ENCODE measurements around the gene TRIL. TPM values are rescaled to one million over a fixed set of nuclear protein-coding genes. Genes with fewer than 3 reads are reported as not detected.

TRIL gene
- total and polyA plus RNA-seq, 12 donors: 0.59 to 5.9 (median 2.7) TPM

- Histone ChIP-seq H3K9me3 (no peaks in the 10 kb centered on the region), H3K27ac (peak overlapping the region in 4 of 10 donors; percentile 6 to 77 (median 22)), H3K4me1 (peaks cover 0 to 65% (median 57%) of the 10 kb centered on the region in 9 donors), H3K36me3 (no peaks in the 10 kb centered on the region), H3K4me3 (no peak overlapping the region), H3K27me3 (no peaks in the 10 kb centered on the region)
- 90 to 91% methylated on average over 5 of the region's 5 CpGs for WGBS, 2 donors
- no peak for TF ChIP-seq CTCF (IDR thresholded peaks at IDR 0.05)
- DNase-seq: no peak
- intact Hi-C loops (cut with DNase I): loop anchor here in 3 of 10 donors (2.0 to 5.0 kb wide), 3 partner anchors 31 to 49 kb away; no protein-coding TSS in a partner anchor
- no peak for ATAC-seq
Measured at GRCh38 chr7:28988091-28988490, 30.0 kb upstream of the TRIL start.

DNA sequence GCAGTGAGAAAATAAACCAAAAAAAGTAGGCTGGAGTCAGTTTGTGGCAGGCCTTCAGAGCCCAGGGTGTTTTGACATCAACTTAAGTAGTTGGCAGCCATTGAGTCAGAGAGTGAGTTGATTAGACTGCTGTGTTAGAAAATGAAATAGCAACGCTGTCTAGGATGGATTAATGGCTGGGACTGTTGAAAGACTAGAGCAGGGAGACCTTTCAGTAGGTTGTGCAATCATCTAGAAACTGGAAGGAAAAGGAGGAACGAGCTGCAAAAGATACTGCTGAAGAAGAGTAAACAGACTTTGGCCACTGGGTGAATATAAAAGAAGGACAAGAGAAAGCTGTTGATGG, 28.6 kb upstream of the TRIL start:
- H3K9me3 ChIP-seq: no peaks in the 10 kb centered on the region
- H3K27me3 ChIP-seq: no peaks in the 10 kb centered on the region
- H3K4me1 ChIP-seq: peaks cover 0 to 65% (median 57%) of the 10 kb centered on the region in 9 donors
- 18 to 45% methylated on average over 2 of the region's 2 CpGs for WGBS, 2 donors
- ATAC-seq (peak; percentile 55 to 87 (median 71)), DNase-seq (no peak)
- TF ChIP-seq CTCF (IDR thresholded peaks at IDR 0.05): no peak
- no peaks in the 10 kb centered on the region for H3K36me3 ChIP-seq
- intact Hi-C loops (cut with DNase I): loop anchor here in 2 of 10 donors (5.0 kb wide), 2 partner anchors 44 to 51 kb away; no protein-coding TSS in a partner anchor
- no peak overlapping the region for H3K4me3 ChIP-seq
- H3K27ac ChIP-seq: peak overlapping the region in 9 of 10 donors; percentile 10 to 77 (median 45)

DNA sequence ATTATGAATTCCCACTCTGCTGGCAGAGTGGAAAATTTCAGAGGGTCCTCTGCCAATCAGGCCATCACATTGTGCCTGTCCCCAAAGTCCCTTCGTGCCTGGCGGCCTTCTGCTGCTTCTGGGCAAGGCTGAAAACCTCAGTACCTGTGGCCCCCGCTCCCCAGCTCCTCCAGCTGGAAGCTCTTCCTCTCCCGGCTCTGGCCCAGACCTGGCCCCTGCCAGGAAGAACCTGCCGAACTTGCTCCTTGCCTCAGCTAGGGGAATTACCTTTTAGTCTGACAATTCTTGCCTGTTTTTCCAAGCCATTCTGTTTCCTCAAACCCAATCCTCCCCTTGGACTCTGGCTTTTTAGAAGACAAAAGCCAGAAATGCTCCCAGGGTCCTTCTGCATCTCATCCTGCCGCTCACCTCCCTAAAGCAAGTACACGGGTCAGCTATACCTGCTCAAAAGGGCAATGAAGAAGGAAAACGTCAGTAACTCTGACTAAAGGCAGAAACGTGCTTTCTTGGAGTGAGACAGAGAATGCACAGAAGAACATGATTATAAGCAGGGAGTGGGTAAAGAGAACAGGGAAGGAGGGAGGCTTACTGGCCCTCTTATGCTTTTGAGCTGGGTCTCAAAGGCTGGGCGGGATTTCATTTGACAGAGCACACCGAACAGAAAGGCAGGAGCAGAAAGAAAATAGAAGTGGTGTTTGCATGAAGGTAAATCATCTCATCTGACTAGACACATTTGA, 28.1 kb upstream of the TRIL start:
- no peaks in the 10 kb centered on the region for H3K9me3 ChIP-seq
- H3K27ac ChIP-seq: peak overlapping the region in 9 of 10 donors; percentile 10 to 77 (median 56)
- no peak for TF ChIP-seq CTCF (IDR thresholded peaks at IDR 0.05)
- peaks cover 0 to 65% (median 57%) of the 10 kb centered on the region in 9 donors for H3K4me1 ChIP-seq
- H3K4me3 ChIP-seq: no peak overlapping the region
- ATAC-seq (peak in 1 of 8 donors; percentile 2), DNase-seq (no peak)
- no peaks in the 10 kb centered on the region for H3K36me3 ChIP-seq
- intact Hi-C loops (cut with DNase I): loop anchor here in 2 of 10 donors (5.0 kb wide), 2 partner anchors 44 to 51 kb away; no protein-coding TSS in a partner anchor
- H3K27me3 ChIP-seq: no peaks in the 10 kb centered on the region
- WGBS, 2 donors: 82 to 85% methylated on average over 11 of the region's 11 CpGs

DNA sequence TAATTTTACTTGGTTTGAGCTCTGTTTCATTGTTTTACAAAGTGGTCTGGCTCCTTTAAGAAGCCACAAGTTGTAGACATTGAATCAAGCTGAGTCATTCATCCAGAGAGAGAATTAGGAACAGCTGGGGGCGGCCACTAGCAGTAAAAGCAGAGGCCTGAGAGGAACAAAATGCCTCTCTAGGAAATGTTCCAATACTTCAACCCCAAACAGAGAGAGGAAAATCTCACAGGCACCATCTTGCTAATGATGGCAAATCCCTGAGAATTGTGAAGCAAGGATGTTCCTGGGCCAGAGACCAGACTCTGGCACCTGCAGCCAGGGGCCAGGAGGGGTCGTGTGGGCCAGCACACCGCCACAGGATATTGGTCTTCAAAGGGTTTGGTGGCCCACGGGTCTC, 26.5 kb upstream of the TRIL start:
- H3K27me3 ChIP-seq: no peaks in the 10 kb centered on the region

More for the DNA sequence above, 26.5 kb upstream of the TRIL start:
- Histone ChIP-seq H3K9me3 (no peaks in the 10 kb centered on the region), H3K4me1 (peaks cover 0 to 60% (median 44%) of the 10 kb centered on the region in 9 donors), H3K27ac (peak overlapping the region in 7 of 10 donors; percentile 14 to 77 (median 49)), H3K36me3 (no peaks in the 10 kb centered on the region), H3K4me3 (no peak overlapping the region)
- peak in 1 of 9 donors; percentile 6 for TF ChIP-seq CTCF (IDR thresholded peaks at IDR 0.05)
- DNase-seq (peak in 1 of 2 donors; percentile 40), ATAC-seq (peak in 7 of 8 donors; percentile 36 to 59 (median 52))
- intact Hi-C loops (cut with DNase I): loop anchor here in 2 of 10 donors (5.0 kb wide), 2 partner anchors 42 to 53 kb away; no protein-coding TSS in a partner anchor
- 61 to 66% methylated on average over 4 of the region's 4 CpGs for WGBS, 2 donors

All from heart right ventricle (tissue), 16 donors.